ENCODE data around the gene TFB1M.

Gene TFB1M

GRCh38 chr6:155256122-155256795 lies 58.0 kb downstream of the TFB1M start:
- H3K4me2 ChIP-seq (ENCODE audit: low read length): no peak overlapping the region
- peaks cover 99% of the 10 kb centered on the region for H3K36me3 ChIP-seq (ENCODE audit: insufficient read depth, low read length)
- H3F3A ChIP-seq (ENCODE audit: insufficient read depth, low read length): no peaks in the 10 kb centered on the region

GRCh38 chr6:155254139-155254538 lies 60.1 kb downstream of the TFB1M start:
- Histone ChIP-seq H3K9ac (ENCODE audit: low read length) (no peak overlapping the region), H3K9me2 (ENCODE audit: low read depth, low read length) (no peaks in the 10 kb centered on the region), H3K27ac (ENCODE audit: low read depth, low read length, poor library complexity, severe bottlenecking) (no peak overlapping the region), H3K79me2 (ENCODE audit: insufficient read depth, low read length) (no peaks in the 10 kb centered on the region), H3K36me3 (ENCODE audit: insufficient read depth, low read length) (peaks cover 85% of the 10 kb centered on the region), H4K20me1 (ENCODE audit: insufficient read depth, low read length) (no peaks in the 10 kb centered on the region), H3K4me2 (ENCODE audit: low read length) (no peak overlapping the region), H3K27me3 (ENCODE audit: insufficient read depth, low read length) (no peaks in the 10 kb centered on the region), H3F3A (ENCODE audit: insufficient read depth, low read length) (no peaks in the 10 kb centered on the region), H3K9me3 (ENCODE audit: low read length) (no peaks in the 10 kb centered on the region), H2AFZ (ENCODE audit: low read length) (no peak overlapping the region), H3K4me1 (ENCODE audit: insufficient read depth, low read length, severe bottlenecking) (no peaks in the 10 kb centered on the region), H3K4me3 (ENCODE audit: low read depth, low read length, poor library complexity, severe bottlenecking) (no peak overlapping the region)
- TF ChIP-seq EZH2 (IDR thresholded peaks at IDR 0.05; ENCODE audit: borderline replicate concordance, low read length) (no peak), CTCF (IDR thresholded peaks at IDR 0.05; ENCODE audit: low read length) (no peak)

More at GRCh38 chr6:155256122-155256795, 58.0 kb downstream of the TFB1M start:
- H3K4me3 ChIP-seq (ENCODE audit: low read depth, low read length, poor library complexity, severe bottlenecking): no peak overlapping the region
- no peaks in the 10 kb centered on the region for H3K27me3 ChIP-seq (ENCODE audit: insufficient read depth, low read length)
- H3K9me3 ChIP-seq (ENCODE audit: low read length): no peaks in the 10 kb centered on the region
- no peak overlapping the region for H2AFZ ChIP-seq (ENCODE audit: low read length)
- no peaks in the 10 kb centered on the region for H3K9me2 ChIP-seq (ENCODE audit: low read depth, low read length)
- no peaks in the 10 kb centered on the region for H4K20me1 ChIP-seq (ENCODE audit: insufficient read depth, low read length)
- no peaks in the 10 kb centered on the region for H3K79me2 ChIP-seq (ENCODE audit: insufficient read depth, low read length)
- no peak overlapping the region for H3K9ac ChIP-seq (ENCODE audit: low read length)
- no peaks in the 10 kb centered on the region for H3K4me1 ChIP-seq (ENCODE audit: insufficient read depth, low read length, severe bottlenecking)
- H3K27ac ChIP-seq (ENCODE audit: low read depth, low read length, poor library complexity, severe bottlenecking): no peak overlapping the region
- TF ChIP-seq CTCF (IDR thresholded peaks at IDR 0.05; ENCODE audit: low read length): no peak
- no peak for TF ChIP-seq EZH2 (IDR thresholded peaks at IDR 0.05; ENCODE audit: borderline replicate concordance, low read length)

GRCh38 chr6:155253337-155253736 lies 60.9 kb downstream of the TFB1M start:
- Histone ChIP-seq H4K20me1 (ENCODE audit: insufficient read depth, low read length) (no peaks in the 10 kb centered on the region), H3K79me2 (ENCODE audit: insufficient read depth, low read length) (no peaks in the 10 kb centered on the region), H3K4me1 (ENCODE audit: insufficient read depth, low read length, severe bottlenecking) (no peaks in the 10 kb centered on the region), H3K27ac (ENCODE audit: low read depth, low read length, poor library complexity, severe bottlenecking) (no peak overlapping the region), H3K36me3 (ENCODE audit: insufficient read depth, low read length) (peaks cover 77% of the 10 kb centered on the region), H3K4me3 (ENCODE audit: low read depth, low read length, poor library complexity, severe bottlenecking) (no peak overlapping the region), H2AFZ (ENCODE audit: low read length) (no peak overlapping the region), H3K4me2 (ENCODE audit: low read length) (no peak overlapping the region), H3K9me2 (ENCODE audit: low read depth, low read length) (no peaks in the 10 kb centered on the region), H3K9ac (ENCODE audit: low read length) (no peak overlapping the region), H3K9me3 (ENCODE audit: low read length) (no peaks in the 10 kb centered on the region), H3K27me3 (ENCODE audit: insufficient read depth, low read length) (no peaks in the 10 kb centered on the region), H3F3A (ENCODE audit: insufficient read depth, low read length) (no peaks in the 10 kb centered on the region)
- TF ChIP-seq EZH2 (IDR thresholded peaks at IDR 0.05; ENCODE audit: borderline replicate concordance, low read length): no peak

- Histone ChIP-seq H3F3A (ENCODE audit: insufficient read depth, low read length) (no peaks in the 10 kb centered on the region), H4K20me1 (ENCODE audit: insufficient read depth, low read length) (no peaks in the 10 kb centered on the region), H3K79me2 (ENCODE audit: insufficient read depth, low read length) (no peaks in the 10 kb centered on the region), H3K27ac (ENCODE audit: low read depth, low read length, poor library complexity, severe bottlenecking) (no peak overlapping the region), H3K4me2 (ENCODE audit: low read length) (no peak overlapping the region), H3K4me3 (ENCODE audit: low read depth, low read length, poor library complexity, severe bottlenecking) (no peak overlapping the region), H3K4me1 (ENCODE audit: insufficient read depth, low read length, severe bottlenecking) (no peaks in the 10 kb centered on the region), H3K9me3 (ENCODE audit: low read length) (no peaks in the 10 kb centered on the region), H3K9ac (ENCODE audit: low read length) (no peak overlapping the region), H3K9me2 (ENCODE audit: low read depth, low read length) (no peaks in the 10 kb centered on the region), H2AFZ (ENCODE audit: low read length) (no peak overlapping the region), H3K27me3 (ENCODE audit: insufficient read depth, low read length) (no peaks in the 10 kb centered on the region), H3K36me3 (ENCODE audit: insufficient read depth, low read length) (peaks cover 69% of the 10 kb centered on the region)
- TF ChIP-seq EZH2 (IDR thresholded peaks at IDR 0.05; ENCODE audit: borderline replicate concordance, low read length): no peak
- no peak for TF ChIP-seq CTCF (IDR thresholded peaks at IDR 0.05; ENCODE audit: low read length)
These were observed 61.7 kb downstream of the TFB1M start for GRCh38 chr6:155252581-155252980.

Data from OCI-LY1 (cell line).